GM06990 (cell line): ENCODE results near the gene SLC25A13.

ENCODE experiments used
- DNase-seq: peaks from one replicate; pipeline ENCODE4 v3.0.0-alpha.2; 2011; ENCODE audit not compliant: insufficient read length; ENCODE audit errors: extremely low read depth
- H3K27me3 ChIP-seq: replicated peaks from 2 replicates; pipeline ENCODE4 v1.6.0; 2011; ENCODE audit warnings: low read length; ENCODE audit not compliant: control insufficient read depth, insufficient read depth
- H3K36me3 ChIP-seq: 2 replicates; pipeline ENCODE4 v1.5.1; 2011; ENCODE audit warnings: low read length; ENCODE audit not compliant: control insufficient read depth, insufficient read depth
- H3K4me3 ChIP-seq: replicated peaks from 2 replicates; pipeline ENCODE4 v1.5.1; 2011; ENCODE audit warnings: low read depth, mild to moderate bottlenecking, control low read depth, low read length
- CTCF ChIP-seq: IDR thresholded peaks from 2 replicates; pipeline ENCODE4 v1.5.1; 2011; ENCODE audit warnings: low read length, control low read depth, mild to moderate bottlenecking, inconsistent platforms; ENCODE audit not compliant: insufficient read depth, poor library complexity, severe bottlenecking

SLC25A13 gene

GRCh38 chr7:96354881-96355280 lies 33.0 kb upstream of the SLC25A13 start:
- no peak overlapping the region for H3K4me3 ChIP-seq
- TF ChIP-seq CTCF, result no peak
- no peak for DNase-seq
- H3K27me3 ChIP-seq, result no peaks in the 10 kb centered on the region; the same call in none of the 2 replicates
- no peaks in the 10 kb centered on the region for H3K36me3 ChIP-seq

- Histone ChIP-seq H3K4me3 (no peak overlapping the region), H3K36me3 (no peaks in the 10 kb centered on the region), H3K27me3 (no peaks in the 10 kb centered on the region; the same call in 1 of the 2 replicates)
- no peak for DNase-seq
- no peak for TF ChIP-seq CTCF
Measured at GRCh38 chr7:96349572-96349971, 27.7 kb upstream of the SLC25A13 start.

GRCh38 chr7:96347471-96347870 lies 25.6 kb upstream of the SLC25A13 start:
- no peak for DNase-seq
- Histone ChIP-seq H3K4me3 (no peak overlapping the region), H3K36me3 (no peaks in the 10 kb centered on the region), H3K27me3 (no peaks in the 10 kb centered on the region)
- TF ChIP-seq CTCF, result no peak

GRCh38 chr7:96346293-96346953 lies 24.5 kb upstream of the SLC25A13 start:
- no peak for DNase-seq
- Histone ChIP-seq H3K27me3 (no peaks in the 10 kb centered on the region), H3K36me3 (no peaks in the 10 kb centered on the region), H3K4me3 (no peak overlapping the region)
- TF ChIP-seq CTCF, result no peak

GRCh38 chr7:96344236-96344635 lies 22.3 kb upstream of the SLC25A13 start:
- H3K36me3 ChIP-seq, result no peaks in the 10 kb centered on the region
- no peaks in the 10 kb centered on the region for H3K27me3 ChIP-seq
- TF ChIP-seq CTCF, result no peak
- DNase-seq, result no peak
- no peak overlapping the region for H3K4me3 ChIP-seq

GRCh38 chr7:96342049-96342448 lies 20.2 kb upstream of the SLC25A13 start:
- DNase-seq, result no peak
- H3K27me3 ChIP-seq, result no peaks in the 10 kb centered on the region
- H3K36me3 ChIP-seq, result no peaks in the 10 kb centered on the region
- TF ChIP-seq CTCF, result no peak
- H3K4me3 ChIP-seq, result no peak overlapping the region
